Left ventricle myocardium inferior (tissue), 1 donor: ENCODE measurements around the gene IGSF9B. TPM values are rescaled to one million over a fixed set of nuclear protein-coding genes. Genes with fewer than 3 reads are reported as not detected.

Experiments used
- DNase-seq: peaks from one replicate; pipeline ENCODE4 v3.0.0-alpha.2; 2020
- H3K27ac ChIP-seq: fragments of 200-600 bp; replicated peaks from 2 replicates; pipeline ENCODE4 v1.8.0; 2021
- H3K27me3 ChIP-seq: fragments of 200-600 bp; 2 replicates; pipeline ENCODE4 v1.8.0; 2021; ENCODE audit warnings: low read depth
- H3K36me3 ChIP-seq: fragments of 200-600 bp; 2 replicates; pipeline ENCODE4 v1.8.0; 2021
- H3K4me1 ChIP-seq: fragments of 200-600 bp; 2 replicates; pipeline ENCODE4 v1.8.0; 2021
- H3K4me3 ChIP-seq: fragments of 200-600 bp; 2 replicates; pipeline ENCODE4 v1.8.0; 2021; ENCODE audit warnings: mild to moderate bottlenecking, moderate library complexity
- H3K9me3 ChIP-seq: fragments of 200-600 bp; replicated peaks from 2 replicates; pipeline ENCODE4 v1.8.0; 2021
- CTCF ChIP-seq: fragments of 200-600 bp; IDR thresholded peaks from 2 replicates; pipeline ENCODE4 v1.8.0; 2021; ENCODE audit warnings: antibody characterized with exemption, mild to moderate bottlenecking, borderline replicate concordance
- intact Hi-C: fragments of 100-400 bp; cut with micrococcal nuclease; formaldehyde crosslinking; loops from one replicate; pipeline ENCODE4 v1.11.0; 2022
- total RNA-seq: library from RNA; stranded (reverse); fragmentation: NEBNext Ultra II Directional; extraction: Animal tissue kit (Norgen Biotek cat#: 25700); gene quantifications from one replicate; pipeline ENCODE4 v1.2.1, GENCODE V29; 2021
- donor health status: DM: no; HTN: yes; CAD: no; lungs with severe emphysema.

The IGSF9B gene
- total RNA-seq, 1 donor from 2014 or later = 44.1 TPM

DNA sequence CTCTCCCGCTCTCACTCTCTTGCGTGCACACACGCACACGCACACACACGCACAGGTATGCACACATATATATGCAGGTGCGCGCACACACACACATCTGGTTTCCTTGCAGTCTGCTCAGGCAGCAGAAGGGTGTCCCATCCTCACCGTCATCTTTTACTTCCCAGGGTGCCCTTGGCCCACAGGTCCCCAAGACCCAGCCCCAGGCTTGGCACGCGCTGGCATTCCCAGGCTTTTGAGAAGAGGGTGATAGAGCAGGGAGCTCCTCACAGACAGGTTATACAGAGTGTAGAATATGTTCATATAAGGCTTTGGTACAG is 59.5 kb downstream of the IGSF9B start:
- Histone ChIP-seq H3K27ac (no peak overlapping the region), H3K27me3 (no peaks in the 10 kb centered on the region), H3K4me1 (peaks cover 12% of the 10 kb centered on the region), H3K4me3 (no peak overlapping the region), H3K9me3 (no peaks in the 10 kb centered on the region), H3K36me3 (no peaks in the 10 kb centered on the region)
- no peak for TF ChIP-seq CTCF
- DNase-seq = no peak
- intact Hi-C loops = no loop called here

DNA sequence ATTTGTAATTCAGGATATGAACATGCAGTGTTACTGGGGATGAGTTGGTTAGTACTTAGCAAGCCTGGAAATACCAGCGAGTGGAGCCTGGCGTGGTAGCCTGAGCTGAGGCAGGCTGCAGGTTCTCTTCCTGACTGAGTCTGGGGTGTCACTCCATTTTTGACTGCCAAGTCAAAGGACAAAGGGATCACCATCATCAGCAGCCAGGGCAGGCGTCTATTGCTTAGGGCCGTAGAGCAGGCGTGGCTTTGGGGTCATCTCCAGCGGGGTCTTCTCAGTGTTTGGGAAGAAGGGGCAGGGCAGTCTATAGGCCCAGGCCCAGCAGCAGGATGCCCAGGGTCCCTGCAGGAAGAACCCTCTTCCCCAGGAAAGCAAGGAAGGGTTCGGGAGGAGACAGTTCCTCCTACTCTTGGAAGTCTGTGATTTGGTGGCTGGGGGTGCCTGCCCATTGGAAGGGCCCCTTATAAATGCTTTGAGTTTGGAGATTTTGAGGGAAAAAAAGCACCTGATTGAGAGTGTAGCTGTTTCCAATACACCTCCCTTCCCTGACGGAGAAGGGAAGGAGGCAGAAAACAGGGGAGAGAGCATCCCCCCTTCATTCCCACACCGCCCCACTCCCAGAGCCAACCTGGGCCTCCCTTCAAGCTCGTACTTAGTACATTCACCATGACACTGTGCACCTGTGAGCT is 60.0 kb downstream of the IGSF9B start:
- Histone ChIP-seq H3K4me3 (no peak overlapping the region), H3K27ac (no peak overlapping the region), H3K27me3 (no peaks in the 10 kb centered on the region), H3K4me1 (peaks cover 12% of the 10 kb centered on the region), H3K36me3 (no peaks in the 10 kb centered on the region), H3K9me3 (no peaks in the 10 kb centered on the region)
- intact Hi-C loops = no loop called here
- no peak for DNase-seq
- no peak for TF ChIP-seq CTCF

- Histone ChIP-seq H3K36me3 (no peaks in the 10 kb centered on the region), H3K9me3 (no peaks in the 10 kb centered on the region), H3K4me3 (no peak overlapping the region), H3K27ac (no peak overlapping the region), H3K4me1 (peaks cover 12% of the 10 kb centered on the region), H3K27me3 (no peaks in the 10 kb centered on the region)
- no peak for TF ChIP-seq CTCF
- intact Hi-C loops = no loop called here
- no peak for DNase-seq
These were observed 60.7 kb downstream of the IGSF9B start for GRCh38 chr11:133896028-133896427.

DNA sequence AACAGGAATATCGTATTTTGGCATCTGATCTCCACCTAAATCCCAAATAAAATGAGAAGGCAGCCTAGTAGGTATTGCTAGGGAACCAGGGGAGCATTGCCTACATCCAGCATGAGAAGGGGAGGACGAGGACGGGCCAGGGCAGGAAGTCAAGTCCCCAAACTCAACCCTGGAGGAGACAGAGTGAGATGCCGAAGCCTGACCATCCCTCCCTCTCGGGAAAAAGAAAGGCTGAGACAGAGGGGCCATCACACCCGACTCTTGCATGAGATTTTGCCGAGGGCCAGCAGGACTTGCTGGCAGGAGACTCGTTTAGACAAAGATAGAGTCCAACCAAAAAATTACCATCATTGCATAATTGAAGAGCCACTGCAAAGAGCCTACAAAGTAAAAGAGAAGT is 61.2 kb downstream of the IGSF9B start:
- intact Hi-C loops = no loop called here
- Histone ChIP-seq H3K4me3 (no peak overlapping the region), H3K36me3 (no peaks in the 10 kb centered on the region), H3K9me3 (no peaks in the 10 kb centered on the region), H3K27me3 (no peaks in the 10 kb centered on the region), H3K27ac (no peak overlapping the region), H3K4me1 (peaks cover 12% of the 10 kb centered on the region)
- no peak for TF ChIP-seq CTCF
- no peak for DNase-seq

- Histone ChIP-seq H3K9me3 (no peaks in the 10 kb centered on the region), H3K27me3 (no peaks in the 10 kb centered on the region), H3K4me1 (peaks cover 12% of the 10 kb centered on the region), H3K4me3 (no peak overlapping the region), H3K27ac (no peak overlapping the region), H3K36me3 (no peaks in the 10 kb centered on the region)
- intact Hi-C loops = no loop called here
- TF ChIP-seq CTCF = no peak
- DNase-seq = no peak
These were observed 61.7 kb downstream of the IGSF9B start for GRCh38 chr11:133895061-133895479.
